ENCODE data around the gene SUCLA2.
A peak's percentile ranks its signal among the peaks of the same experiment; 100 is the strongest.

Gene SUCLA2

DNA sequence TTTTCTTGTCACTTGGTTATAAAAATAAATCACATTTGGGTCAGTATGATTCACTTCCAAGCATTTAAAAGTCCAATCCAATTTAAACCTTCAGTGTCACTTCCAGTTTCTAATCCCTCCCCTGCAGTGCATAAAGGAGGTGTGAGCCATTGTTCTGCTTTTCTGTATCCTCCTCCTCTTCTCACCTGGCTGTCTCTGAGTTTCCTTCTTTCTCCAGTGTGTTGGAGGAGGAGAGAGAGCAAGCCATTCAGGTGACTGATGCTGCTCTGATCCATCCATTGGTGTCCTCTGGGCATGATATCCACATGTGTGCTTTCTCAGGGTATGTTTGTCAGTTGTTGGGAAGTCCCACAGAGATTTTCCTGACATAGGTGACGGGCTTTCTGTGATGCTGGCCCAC is 37.7 kb upstream of the SUCLA2 start:
- no peak for TF ChIP-seq CTCF (IDR thresholded peaks at IDR 0.05; ENCODE audit: low read depth, low read length)
- no peak for DNase-seq (ENCODE audit: low read depth, low spot score)
- in situ Hi-C loops (cut with HindIII; ENCODE audit: low sequenced_read_pairs) = no loop called here
- no peak overlapping the region for H3K4me3 ChIP-seq (ENCODE audit: low read depth, low read length)

- peak; percentile 97 for DNase-seq (ENCODE audit: low read depth, low spot score)
- TF ChIP-seq CTCF (IDR thresholded peaks at IDR 0.05; ENCODE audit: low read depth, low read length) = peak; percentile 99
- in situ Hi-C loops (cut with HindIII; ENCODE audit: low sequenced_read_pairs) = no loop called here
- peak within 1 kb of the TSS; percentile 74 for H3K4me3 ChIP-seq (ENCODE audit: low read depth, low read length)
These were observed 36.5 kb upstream of the SUCLA2 start, which contains the start of gene NUDT15 for GRCh38 chr13:48037346-48038173. TSS of gene NUDT15 (plus strand) at chr13:48037726. CDS start at chr13:48037747, 21 bp downstream.

GRCh38 chr13:48029859-48030258 is 28.8 kb upstream of the SUCLA2 start:
- in situ Hi-C loops (cut with HindIII; ENCODE audit: low sequenced_read_pairs) = no loop called here
- no peak for TF ChIP-seq CTCF (IDR thresholded peaks at IDR 0.05; ENCODE audit: low read depth, low read length)
- no peak for DNase-seq (ENCODE audit: low read depth, low spot score)
- H3K4me3 ChIP-seq (ENCODE audit: low read depth, low read length) = no peak overlapping the region

DNA sequence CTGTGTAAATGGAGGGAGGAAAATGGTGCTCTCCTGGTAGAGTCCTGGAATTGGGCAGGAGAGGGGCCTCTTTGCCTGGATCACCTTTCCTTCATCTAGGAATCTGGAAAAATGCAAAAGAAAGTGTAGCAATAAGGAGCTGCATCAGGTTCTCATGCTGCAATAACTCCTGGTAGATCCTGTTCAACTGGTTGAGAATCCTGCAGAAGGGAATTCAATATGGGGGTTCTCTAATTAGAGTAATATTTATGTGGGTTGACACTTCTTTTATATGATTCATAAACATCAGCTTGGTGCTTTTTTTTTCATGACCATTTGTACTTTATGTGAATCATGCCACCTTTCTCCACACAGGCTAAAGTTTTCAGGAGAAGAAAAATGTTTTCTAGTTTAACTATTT is 27.0 kb upstream of the SUCLA2 start:
- DNase-seq (ENCODE audit: low read depth, low spot score) = no peak
- no peak for TF ChIP-seq CTCF (IDR thresholded peaks at IDR 0.05; ENCODE audit: low read depth, low read length)
- in situ Hi-C loops (cut with HindIII; ENCODE audit: low sequenced_read_pairs) = no loop called here
- no peak overlapping the region for H3K4me3 ChIP-seq (ENCODE audit: low read depth, low read length)

- DNase-seq (ENCODE audit: low read depth, low spot score) = no peak
- in situ Hi-C loops (cut with HindIII; ENCODE audit: low sequenced_read_pairs) = no loop called here
These were observed 18.7 kb upstream of the SUCLA2 start for GRCh38 chr13:48019796-48020195.

DNA sequence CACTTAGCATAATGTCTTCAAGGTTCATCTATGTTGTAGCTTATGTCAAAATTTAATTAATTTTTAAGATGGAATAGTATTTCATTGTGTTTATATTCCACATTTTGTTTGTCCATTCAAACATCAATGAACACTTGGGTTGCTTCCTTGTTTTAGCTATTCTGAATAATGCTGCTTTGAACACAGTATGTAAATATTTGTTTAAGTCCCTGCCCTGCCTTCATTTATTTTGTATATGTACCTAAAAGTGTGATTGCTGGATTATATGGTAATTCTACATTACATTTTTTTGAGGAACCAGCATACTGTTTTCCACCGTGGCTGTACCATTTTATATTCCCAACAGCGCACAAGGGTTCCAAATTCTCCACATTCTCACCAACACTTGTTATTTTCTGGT is 17.6 kb upstream of the SUCLA2 start:
- in situ Hi-C loops (cut with HindIII; ENCODE audit: low sequenced_read_pairs) = no loop called here
- no peak for TF ChIP-seq CTCF (IDR thresholded peaks at IDR 0.05; ENCODE audit: low read depth, low read length)
- DNase-seq (ENCODE audit: low read depth, low spot score) = no peak
- H3K4me3 ChIP-seq (ENCODE audit: low read depth, low read length) = no peak overlapping the region

More at GRCh38 chr13:48019796-48020195, 18.7 kb upstream of the SUCLA2 start:
- no peak overlapping the region for H3K4me3 ChIP-seq (ENCODE audit: low read depth, low read length)
- TF ChIP-seq CTCF (IDR thresholded peaks at IDR 0.05; ENCODE audit: low read depth, low read length) = no peak

Measured in astrocyte of the spinal cord (primary cell).